Femur (tissue), 1 donor: Measurements from ENCODE around the gene PSMC3.
A peak's percentile ranks its signal among the peaks of the same experiment; 100 is the strongest.

ENCODE experiments used
- DNase-seq: peaks from one replicate; pipeline ENCODE4 v3.0.0-alpha.2; 2017

The PSMC3 gene

DNA sequence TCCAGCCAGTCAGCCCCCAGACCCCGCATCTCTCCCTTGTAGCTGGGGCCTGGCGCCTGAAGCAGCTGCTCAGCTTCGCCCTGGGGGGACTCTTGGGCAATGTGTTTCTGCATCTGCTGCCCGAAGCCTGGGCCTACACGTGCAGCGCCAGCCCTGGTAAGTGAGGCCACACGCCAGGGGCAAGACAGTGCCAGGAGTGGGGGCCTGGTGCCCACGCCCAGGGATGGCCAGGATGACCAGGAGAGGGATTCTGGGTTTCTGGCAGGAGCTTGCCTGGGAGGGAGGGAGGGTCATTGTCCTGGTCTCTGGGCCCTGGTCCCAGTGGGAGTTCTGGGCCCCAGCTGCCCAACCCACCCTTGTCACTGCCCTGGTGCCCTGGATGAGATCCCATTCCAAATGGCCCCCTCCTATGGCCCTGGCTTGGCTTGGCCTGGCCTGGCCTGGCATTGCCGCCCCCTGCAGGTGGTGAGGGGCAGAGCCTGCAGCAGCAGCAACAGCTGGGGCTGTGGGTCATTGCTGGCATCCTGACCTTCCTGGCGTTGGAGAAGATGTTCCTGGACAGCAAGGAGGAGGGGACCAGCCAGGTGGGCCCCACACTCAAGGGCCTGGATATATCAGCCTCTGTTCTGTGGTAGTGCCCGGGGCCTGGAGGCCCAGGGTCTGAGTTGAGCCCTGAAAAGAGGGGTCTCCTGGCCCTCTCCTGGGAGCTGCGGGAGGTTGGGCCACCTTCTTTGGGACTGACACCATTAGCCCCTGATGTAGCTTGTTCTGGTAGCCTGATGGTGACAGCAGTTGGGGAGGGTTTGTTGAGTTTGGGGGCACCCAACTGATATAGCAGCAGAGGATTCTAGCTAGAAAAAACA is 14.1 kb downstream of the PSMC3 start:
- no peak for DNase-seq

DNA sequence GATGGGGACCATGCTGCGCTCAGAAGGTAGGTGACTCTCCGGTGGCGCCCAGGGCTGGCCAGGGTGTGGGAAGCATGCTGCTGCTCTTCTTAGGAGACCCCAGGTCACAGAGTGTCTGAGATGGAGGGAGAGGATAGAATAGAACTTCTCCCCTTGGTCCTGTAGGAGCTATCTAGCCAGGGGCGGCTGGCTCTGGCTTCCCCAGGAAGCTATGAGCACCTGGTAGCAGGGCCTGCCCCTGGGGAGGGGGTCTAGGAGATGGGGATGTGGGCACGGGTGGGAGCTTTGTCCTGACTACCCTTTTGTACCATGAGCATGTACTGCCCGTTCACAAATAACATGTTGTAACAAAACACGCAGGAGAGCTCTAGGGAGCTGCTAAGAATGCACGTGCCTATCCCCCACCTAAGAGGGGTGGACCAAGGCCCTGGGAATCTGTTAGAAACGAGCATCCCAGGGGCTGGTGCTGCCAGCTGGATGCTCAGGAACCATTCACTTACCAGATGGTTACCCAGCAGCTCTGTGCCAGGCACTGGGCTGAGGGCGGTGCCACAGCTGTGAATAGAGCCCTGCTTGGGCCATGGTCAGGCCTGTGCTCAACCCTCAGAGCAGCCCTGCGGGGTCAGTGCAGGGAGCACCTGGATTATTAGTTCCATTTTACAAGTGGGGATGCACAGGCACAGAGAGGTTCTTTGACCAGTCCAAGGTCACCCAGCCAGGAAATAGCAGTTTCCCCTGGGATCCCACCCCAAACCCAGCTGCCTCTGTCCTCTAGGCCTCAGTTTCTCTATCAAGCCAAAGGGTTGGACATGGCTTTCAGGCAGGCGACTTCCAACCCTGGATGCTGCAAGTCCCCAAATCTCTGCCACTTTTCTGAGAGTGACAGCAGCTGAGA is 15.6 kb downstream of the PSMC3 start:
- no peak for DNase-seq

DNA sequence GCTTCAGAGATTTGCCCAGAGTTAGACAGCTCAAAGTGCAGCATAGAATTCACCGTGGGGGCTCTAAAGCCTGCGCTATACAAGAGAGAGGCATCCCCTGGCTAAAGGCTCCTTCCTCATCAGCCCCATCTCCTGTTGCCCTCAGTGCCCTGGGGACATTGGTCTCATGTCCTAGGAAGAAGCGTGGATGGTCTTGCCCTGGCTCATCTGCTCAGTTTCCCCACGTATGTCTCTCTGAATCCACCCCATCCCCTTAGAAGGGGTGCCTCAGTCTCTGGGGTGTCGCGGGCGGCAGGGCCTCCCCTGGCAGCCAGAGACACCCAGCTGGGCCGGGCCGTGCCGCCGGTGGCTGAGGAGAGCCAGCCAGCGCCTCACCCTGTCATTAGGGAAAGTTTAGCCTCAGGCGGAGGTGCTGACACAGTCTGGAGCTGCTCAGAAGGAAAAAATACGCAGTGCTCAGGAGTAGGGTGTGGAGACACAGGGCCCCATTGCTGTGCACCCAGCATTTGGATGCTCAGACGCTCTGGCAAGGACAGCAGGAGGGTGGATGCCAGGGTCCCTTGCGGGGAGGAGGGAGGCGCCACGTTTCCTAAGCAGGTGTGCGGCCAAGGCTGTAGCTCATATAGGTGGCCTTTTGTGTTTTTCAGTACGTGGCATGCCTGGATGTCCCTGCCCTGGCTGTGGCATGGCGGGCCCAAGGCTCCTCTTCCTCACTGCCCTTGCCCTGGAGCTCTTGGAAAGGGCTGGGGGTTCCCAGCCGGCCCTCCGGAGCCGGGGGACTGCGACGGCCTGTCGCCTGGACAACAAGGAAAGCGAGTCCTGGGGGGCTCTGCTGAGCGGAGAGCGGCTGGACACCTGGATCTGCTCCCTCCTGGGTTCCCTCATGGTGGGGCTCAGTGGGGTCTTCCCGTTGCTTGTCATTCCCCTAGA is 16.5 kb downstream of the PSMC3 start:
- DNase-seq, result no peak

DNA sequence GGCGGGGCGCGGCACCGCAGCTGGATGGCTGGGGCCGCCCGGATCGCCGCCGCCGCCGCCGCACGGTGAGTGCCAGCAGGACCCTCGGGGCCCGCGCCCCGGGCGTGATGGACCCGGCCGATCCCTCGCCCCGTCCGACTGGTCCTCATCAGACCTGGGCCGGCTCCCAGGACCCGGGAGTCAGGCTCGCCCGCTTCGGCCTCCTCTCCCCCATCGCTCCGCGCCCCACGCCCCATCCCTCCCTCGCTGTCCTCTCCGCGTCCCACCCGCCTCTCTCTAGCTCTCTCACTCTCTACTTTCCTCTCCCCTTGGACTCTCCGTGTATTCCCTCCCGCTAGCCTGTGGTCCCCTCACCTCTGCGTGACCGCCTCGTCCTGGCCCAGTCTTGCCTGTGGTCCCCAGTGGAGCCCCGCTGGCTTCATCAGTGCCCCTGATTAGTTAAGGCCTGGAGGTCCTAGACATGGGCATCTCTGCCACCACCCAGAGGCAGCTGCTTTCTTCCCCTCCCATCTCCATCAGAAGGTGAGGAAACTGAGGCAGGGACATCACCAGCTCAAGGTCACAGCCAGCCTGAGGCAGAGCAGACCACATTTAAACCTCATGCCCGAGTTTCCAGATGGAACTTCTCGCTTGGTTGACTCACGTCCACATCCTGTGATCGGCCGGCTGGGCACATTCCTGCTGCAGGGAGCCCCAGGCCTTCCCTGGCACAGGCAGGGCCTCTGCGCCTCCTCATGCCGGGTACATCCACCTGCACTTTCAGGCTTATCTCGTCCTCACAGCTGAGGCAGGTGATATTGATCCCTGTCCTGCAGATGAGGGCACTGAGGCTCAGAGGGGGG is 17.4 kb downstream of the PSMC3 start:
- DNase-seq, result no peak

DNA sequence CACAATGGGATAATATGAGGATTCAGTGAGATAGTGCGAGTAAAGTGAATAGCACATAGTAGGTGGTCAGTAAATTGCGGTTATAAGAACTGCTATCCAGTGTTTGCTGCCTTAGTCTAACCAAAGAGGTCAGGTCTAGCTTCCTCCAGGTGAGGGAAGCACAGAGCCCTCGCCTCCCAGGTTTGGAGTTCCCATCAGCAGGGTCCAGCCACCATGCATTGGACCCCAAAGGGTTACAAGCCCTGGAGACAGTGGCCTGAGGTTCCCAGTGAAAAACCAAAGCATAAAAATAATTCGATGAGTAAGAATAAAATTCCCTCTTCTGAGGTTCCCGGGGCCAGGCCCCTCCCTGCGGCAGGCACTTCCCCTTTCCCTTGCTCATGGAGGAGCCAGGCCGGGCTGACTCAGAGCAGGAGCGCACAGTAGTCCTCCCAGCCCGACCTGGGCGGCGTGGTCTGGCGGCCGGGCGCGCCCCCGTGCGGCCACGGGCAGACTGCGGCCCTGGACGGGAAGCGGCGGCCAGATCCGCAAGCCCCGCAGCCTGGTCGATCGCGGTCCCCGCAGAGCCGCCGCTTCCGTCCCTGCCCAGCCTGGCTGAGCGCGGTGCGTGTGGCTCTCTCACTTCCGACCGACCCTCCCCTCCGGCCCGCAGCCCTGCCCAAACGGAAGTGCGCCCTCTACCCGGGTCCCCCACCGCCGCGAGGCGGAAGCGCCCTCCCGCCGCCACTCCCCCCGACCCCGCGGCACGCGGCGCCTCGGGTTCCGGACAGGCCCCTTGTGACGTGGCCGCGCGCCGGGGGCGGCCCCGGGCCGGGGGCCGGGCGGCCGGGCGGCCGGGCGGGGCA is 18.3 kb downstream of the PSMC3 start, which contains the start of gene SLC39A13:
Gene SLC39A13, plus strand, starts transcription at position 845 of the 845 bp plus-strand sequence. CDS start 1,505 bp downstream, outside the sequence.
- DNase-seq, result peak; percentile 97

DNA sequence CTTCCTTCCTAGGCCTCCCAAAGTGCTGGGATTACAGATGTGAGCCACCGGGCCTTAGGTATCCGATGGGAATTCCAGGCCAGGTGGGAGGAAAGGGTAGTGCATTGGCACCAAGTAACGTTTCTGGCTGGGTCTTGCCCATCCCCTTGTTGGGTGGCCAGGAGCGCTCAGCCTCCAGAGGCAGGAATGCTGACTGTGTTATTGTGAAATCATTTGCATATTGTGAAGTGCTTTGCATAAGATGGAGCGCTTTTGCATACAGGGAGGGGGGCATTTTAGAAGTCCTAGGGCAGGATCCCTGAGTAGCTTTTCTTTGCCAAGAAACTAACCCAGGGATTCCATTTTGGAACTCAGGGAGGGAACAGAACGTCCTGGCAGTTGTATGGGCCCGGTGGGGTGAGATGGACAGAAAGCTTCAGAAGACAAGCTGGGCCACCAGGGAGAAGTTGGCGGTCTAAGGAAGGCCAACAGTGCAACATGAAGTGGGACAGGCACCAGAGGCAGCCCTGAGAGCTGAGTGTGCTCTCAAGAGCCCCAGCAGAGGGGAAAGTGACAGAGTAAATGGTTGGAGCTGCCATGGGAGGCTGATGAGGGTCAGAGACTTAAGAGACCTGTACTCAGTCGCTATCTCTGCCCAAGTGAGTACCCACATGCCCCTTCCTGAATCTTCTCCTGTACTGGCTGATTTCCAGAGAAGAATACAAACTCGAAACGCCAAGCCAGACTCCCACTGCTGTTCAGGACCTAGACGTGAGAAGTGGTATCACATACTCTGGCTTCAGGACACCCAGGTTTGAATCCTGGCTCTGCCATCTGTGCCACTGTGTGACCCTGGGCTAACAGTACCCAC is 19.1 kb downstream of the PSMC3 start:
- no peak for DNase-seq

DNA sequence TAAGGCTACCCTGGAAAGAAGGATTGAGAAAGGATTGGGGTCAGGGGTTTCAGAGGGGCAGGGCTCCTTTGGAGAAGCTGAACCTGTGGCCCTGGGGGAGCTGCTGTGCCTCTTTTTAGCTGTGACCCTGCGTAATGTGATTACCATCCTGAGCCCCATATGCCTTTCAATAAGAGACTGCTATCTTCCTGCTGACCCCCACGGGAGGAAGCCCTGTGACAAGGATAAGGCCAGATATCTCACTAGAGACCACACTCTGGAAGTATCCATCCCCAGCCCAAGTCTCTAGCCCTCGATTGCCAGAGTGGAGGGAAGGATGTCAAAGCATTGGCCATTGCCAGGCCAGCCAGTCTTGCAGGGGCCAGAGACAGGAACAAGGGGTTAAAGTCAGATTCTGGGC is 22.7 kb downstream of the PSMC3 start:
- no peak for DNase-seq

DNA sequence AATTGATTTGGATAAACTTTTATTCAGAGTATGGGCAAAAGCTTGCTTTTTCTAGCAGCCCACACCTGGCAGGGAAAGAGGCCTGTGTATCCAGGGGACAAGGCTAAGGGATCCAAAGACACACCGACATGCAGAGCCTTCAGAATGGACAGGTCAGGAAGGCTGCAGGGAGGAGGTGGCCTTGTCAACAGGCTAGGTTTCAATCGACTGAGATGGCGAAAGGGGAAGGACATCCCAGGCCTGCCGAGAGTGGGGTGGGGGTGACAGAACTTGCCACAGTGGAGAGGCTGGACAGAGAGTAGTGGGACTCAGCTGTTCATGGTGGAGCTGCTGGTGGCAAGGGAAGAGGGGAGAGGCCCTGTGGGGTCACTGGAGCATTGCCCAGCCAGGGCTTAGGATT is 23.1 kb downstream of the PSMC3 start:
- no peak for DNase-seq

DNA sequence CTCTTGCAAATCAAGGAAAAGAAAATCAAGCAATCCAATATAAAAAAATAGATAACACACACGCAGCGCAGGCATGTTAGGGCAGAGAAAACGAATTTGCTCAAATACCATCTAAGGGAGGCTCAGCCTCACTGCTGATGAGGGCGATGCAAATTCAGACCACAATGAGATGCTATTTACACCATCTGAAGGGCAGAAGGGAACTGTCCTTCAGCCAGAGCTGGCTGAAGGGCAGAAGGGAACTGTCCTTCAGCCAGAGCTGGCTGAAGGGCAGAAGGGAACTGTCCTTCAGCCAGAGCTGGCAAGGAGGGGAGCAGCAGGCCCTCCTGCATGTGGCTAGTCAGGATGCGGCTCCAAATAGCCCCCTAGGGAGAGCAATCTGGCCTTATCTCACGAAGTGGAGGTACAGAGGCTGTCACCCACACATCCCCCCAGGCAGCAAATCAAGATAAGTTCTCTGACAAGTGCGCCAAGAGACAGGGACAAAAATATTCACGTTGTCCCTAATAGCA is 25.4 kb downstream of the PSMC3 start:
- no peak for DNase-seq

DNA sequence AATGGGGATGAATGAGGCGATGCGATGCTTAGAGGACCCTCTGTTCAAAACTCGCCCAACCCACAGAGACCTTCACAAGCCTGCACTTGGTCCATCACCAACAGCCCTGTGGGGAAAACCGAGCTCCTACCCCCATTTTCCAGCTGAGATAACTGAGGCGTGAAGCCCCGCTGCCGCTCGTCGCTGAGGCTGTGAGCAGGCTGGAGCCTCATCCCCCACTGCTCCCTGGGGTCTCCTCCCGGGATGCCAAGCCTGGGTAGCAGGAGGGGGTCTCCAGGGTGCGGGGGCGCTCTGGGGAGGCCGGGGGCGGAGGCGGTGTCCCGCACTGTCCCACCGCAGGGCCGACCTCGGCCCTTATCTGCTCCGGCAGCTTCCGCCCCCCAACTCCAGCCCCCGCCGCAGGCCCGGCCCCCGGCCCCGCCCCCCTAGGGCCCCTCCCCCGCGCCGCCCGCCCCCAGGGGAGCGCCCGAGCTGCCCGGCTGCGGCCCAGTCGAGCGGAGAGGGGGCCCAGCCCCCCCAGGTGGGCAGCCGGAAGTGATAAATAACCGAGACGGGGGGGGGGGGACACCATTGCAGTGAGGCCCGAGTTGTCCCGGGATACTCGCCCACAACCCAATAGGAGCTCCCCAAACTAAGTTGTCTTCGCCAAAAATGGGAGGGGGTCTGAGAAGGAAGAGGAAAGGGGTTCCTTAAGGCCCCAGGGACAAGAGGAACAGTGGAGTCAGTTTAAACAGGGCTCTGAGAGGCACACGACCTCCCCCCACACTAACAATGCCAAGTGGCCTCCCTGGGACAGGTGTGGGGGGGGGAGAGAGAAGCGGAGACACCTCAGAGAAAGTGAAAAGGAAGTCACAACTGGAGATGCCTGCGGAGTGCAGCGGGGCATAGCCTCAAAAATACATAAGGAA is 26.1 kb downstream of the PSMC3 start:
- peak; percentile 68 for DNase-seq

DNA sequence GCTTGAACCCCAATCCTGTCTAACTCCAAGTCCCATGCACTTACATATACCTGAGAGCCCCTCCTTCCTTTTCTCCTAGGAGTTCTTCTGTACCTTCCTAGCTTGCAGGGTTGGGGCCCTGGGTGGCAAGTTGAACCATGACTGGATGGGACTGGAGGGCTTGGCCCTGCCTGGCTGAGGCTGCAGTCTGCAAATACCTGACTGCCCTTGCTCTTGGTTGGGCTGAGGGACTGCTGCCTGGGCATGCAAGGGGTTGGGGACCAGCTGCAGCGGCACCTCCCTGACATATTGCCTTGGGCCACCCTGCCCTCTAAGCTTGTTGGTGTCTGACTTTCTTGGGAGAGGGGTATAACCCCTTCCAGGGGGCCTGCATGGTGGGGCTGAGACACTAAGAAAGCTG is 27.7 kb downstream of the PSMC3 start:
- no peak for DNase-seq

DNA sequence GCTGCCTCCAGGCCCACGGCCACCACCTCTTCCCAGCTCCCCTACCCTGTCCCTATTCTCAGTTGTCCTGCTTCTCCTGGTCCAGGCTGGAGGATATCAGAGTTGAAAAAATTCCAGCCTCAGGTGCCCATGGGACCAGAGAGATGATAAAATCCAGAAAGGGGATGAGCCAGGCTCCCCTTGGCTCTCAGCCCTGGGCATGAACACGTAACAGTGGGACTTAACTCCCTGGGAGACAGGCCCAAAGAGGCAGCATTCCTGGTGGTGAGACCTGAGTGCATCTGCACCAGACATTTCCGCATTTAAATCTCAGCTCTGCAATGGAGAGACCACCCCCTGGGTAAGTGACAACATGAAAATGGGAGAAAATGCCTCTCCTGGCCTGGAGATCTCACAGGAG is 28.2 kb downstream of the PSMC3 start:
- DNase-seq, result no peak

DNA sequence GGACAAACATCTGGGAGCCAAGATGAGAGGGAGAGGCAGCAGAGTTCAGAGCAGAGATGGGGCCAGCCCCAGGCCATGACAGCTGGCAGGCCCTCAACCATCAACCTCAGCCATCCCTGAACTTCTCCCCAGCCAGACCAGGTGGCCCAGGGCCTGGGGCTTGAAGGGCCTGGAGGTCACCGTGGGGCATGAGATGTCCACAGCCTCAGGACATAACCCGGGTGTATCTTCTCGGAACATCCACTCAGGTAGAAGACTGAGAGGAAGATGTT is 30.3 kb downstream of the PSMC3 start:
- DNase-seq, result no peak

DNA sequence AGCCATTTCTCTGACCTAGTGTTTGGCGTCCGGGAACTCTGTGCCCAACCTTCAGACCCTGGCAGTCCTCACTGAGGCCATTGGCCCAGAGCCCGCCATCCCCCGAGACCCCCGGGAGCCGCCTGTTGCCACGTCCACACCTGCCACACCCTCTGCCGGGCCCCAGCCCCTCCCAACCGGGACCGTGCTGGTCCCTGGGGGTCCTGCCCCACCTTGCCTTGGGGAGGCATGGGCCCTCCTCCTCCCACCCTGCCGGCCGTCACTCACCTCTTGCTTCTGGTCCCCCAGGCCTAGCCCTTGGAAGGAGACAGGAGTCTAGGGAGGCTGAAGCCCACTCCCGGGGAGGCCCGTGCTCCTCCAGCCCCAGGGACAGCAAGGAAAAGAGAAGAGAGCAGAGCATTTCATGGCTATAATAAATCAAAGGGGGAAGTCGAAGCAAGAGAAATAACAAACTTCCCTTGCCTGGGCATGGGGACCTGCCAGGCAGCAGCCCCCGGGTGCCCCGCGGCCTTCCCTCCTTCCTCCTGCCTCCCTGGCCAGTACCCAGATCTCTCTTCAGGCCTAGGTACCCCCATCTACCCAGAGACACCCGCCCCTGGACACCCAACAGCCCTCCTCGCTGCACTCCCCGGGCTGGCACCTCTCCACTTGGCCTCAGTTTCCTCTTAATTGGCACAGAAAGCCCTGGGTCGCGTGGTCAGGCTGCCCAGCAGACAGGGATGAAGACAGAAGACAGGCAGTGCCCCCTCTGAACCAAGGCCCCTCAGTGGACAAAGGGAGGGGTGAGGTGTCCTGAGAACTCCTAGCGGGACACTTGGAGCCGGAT is 30.8 kb downstream of the PSMC3 start:
- DNase-seq, result no peak

DNA sequence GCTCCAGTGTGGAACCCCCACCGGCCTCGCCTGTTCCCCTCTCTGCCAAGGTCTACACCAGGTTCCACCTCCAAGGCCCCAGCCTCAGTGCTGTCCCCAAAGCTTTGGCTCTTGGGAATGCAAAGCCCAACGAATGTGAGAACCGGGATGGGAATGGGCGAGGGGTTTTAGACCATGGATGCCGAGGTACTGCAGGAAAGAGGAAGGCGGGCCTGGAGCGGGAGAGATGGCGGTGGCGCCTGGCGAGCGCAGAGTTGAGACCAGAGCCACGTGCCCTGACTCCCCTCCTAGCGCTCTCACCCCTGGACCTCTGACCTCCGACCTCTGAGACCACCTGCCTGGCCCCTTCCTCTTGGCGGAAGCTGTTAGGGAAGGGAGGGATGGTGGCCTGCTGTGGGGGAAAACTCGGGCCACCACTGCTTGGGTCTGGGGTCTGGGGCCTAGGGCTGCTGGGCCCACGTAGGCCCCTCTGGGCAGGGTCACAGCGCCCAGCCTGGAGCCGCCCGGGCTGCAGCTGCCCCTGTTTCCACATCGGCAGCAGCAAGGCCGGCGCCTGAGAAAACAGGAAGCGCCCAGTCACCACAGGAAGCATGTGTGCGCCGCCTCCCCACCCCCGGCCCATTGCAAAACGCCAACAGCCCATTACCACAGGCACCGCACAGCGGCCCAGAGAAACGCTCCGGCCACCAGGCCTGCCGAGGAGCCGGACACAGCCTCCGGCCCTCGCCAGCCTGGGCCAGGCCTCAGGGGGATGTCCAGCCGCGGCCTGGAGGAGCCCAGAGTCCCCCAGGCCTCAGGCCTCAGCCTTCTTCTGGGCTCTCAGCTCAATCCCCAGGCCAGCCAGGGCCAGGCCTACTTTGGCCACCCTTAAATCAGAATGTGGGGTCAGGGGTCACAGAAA is 31.7 kb downstream of the PSMC3 start:
- peak; percentile 81 for DNase-seq

DNA sequence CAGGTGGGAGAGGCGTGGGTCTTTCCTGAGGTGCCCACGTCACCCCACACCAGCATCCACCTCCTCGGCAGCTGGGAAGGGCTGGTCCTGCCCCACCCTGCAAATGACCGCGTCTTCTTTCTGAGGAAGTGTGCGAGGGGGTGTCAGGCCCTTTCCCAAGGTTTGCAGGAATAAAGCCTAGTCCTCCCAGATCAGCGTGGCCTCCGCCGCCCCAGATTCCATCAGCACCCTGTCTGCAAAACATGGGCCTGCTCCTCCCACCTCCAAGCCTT is 32.3 kb downstream of the PSMC3 start:
- no peak for DNase-seq
